ENCODE results near the gene SPHKAP.
"Not testable (repeated sequence)": the region's sequence is repeated elsewhere in the genome, so short reads cannot be mapped to it uniquely, and the experiment has no call there.

SPHKAP gene

GRCh38 chr2:228103379-228103778 is 78.1 kb downstream of the SPHKAP start:
- DNase-seq (ENCODE audit: low read depth) = no peak

DNA sequence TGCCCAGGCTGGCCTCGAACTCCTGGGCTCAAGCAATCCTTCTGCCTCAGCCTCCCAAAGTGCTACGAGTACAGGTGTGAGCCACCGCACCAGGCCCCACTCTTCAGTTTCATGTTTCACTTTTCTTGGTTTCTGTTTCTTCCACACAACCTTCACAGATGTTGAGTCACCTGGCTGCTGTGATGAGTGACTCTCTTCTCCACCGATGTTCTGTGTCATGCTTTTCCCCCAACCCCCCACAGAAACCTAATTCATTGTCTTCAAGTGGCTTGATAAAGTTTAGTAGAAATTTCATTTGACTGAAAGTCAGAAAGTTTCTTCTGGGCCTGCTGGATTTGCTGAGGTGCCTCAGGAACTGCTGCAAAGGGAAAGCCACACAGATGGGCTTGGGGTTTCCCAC is 78.5 kb downstream of the SPHKAP start:
- DNase-seq (ENCODE audit: low read depth) = no peak

GRCh38 chr2:228094377-228094921 is 87.0 kb downstream of the SPHKAP start:
- DNase-seq (ENCODE audit: low read depth) = no peak

DNA sequence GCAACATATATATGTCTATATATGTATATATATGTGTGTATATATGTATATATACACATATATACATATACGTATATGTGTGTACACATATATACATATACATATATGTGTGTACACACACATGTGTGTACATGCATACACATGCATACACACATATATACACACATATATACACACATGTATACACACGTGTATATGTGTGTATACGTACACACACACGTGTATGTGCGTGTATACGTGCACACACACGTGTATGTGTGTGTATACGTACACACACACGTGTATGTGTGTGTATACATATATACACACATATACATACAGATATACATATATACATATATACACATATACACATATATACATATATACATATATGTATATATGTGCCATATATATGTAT is 89.4 kb downstream of the SPHKAP start:
- DNase-seq (ENCODE audit: low read depth) = no peak

DNA sequence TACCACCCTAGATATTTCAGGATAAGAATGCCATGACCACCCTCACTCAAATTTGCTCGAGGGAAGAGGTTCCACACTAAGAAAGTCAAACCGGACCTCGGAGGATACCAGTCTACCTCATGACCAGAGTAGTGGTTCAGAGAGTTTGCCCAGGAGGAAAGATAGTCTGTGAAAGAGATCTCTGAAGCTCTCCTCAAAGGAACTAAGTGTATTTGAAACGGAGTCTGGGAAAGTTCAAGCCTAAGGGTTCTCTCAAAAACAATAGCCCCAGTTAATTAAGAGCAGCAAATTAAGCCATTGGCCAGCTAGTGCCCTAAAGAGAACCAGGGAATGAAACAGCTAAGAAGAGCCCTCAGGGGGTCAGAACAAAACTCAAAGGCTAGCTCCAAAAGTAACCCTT is 94.9 kb downstream of the SPHKAP start:
- no peak for DNase-seq (ENCODE audit: low read depth)

DNA sequence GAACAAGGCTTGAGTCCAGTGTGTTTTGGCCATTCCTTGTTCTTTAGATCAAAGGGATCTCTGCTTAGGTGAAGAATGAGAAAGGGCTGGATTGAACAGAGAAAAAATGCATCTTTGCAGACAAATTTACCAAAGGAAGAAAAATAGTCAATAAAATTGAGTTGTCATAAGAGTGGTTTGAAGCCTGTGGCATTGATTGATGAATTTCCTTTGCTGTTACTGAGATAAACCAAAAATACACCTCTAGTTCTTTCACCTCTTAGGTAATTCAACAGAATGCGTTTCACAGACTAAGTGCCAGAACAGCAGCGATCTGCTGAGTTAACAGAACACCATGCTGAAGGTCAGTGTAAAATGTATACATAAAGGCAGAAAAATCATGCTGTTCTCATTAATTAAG is 96.8 kb downstream of the SPHKAP start:
- DNase-seq (ENCODE audit: low read depth) = no peak

GRCh38 chr2:228083131-228083530 is 98.4 kb downstream of the SPHKAP start:
- DNase-seq (ENCODE audit: low read depth) = no peak

GRCh38 chr2:228082571-228082970 is 98.9 kb downstream of the SPHKAP start:
- DNase-seq (ENCODE audit: low read depth) = no peak

- no peak for DNase-seq (ENCODE audit: low read depth)
Measured at GRCh38 chr2:228079194-228079593, 102.3 kb downstream of the SPHKAP start.

- DNase-seq (ENCODE audit: low read depth) = not testable (repeated sequence)
Measured at GRCh38 chr2:228076695-228077094, 104.8 kb downstream of the SPHKAP start.

DNA sequence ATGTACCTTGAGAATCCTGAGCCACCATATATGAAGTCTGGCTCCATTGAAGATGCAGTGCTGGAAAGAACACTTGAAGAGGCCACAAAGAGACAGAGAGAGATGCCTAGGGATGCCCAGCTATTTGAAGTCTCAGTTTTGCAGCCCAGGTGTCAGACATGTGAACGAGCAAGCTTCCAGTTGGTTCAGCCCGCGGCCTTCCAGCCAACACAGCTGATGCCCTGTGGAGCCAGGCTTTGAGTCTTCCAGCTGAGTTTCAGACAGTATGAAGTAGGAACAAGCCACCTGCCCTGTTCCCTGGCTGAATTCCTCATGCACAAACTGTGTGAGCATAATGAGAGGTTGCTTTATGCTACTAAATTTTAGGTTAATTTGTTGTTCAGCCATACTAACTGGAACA is 108.8 kb downstream of the SPHKAP start:
- DNase-seq (ENCODE audit: low read depth) = no peak

- DNase-seq (ENCODE audit: low read depth) = no peak
Measured at GRCh38 chr2:228067309-228067708, 114.2 kb downstream of the SPHKAP start.

- no peak for DNase-seq (ENCODE audit: low read depth)
Measured at GRCh38 chr2:228066126-228066798, 115.2 kb downstream of the SPHKAP start.

DNA sequence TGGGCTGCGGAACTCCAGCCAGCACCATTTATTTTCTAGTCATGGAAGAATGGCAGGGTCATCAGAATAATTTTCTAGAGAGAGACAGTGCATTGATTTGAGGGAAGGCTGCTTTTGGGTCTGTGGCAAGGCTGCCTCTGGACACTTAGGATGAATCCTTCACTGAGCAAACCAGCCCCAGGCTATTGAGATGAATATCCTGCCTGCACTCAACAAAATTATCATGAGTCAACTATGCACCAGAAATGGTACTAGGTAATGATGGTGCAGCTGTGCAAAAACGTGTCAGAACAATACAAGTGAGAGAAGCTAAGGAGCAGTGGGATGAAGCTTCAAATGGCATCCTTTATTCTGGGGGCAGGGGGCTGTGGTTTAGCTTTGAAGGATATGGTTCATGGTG is 115.8 kb downstream of the SPHKAP start:
- DNase-seq (ENCODE audit: low read depth) = no peak

- DNase-seq (ENCODE audit: low read depth) = no peak
Measured at GRCh38 chr2:228064796-228065315, 116.6 kb downstream of the SPHKAP start.

DNA sequence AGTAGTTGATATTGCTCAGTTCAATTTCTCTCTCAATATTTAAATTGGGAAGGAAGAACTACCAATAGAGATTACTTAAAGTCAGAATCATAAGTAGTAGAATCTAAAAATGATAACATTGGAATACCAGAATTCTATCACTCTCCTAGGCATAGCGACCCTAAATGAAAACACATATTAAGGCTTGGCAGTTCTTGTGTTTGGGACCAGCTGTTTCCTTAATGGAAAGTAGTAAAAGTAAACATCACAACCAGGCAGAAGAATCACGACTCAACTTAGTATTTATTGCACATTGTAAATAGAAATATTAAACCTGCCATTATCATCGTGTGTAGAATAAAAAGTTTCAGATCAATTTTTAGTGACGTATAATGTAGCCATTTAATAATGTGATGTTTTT is 117.5 kb downstream of the SPHKAP start:
- DNase-seq (ENCODE audit: low read depth) = no peak

DNA sequence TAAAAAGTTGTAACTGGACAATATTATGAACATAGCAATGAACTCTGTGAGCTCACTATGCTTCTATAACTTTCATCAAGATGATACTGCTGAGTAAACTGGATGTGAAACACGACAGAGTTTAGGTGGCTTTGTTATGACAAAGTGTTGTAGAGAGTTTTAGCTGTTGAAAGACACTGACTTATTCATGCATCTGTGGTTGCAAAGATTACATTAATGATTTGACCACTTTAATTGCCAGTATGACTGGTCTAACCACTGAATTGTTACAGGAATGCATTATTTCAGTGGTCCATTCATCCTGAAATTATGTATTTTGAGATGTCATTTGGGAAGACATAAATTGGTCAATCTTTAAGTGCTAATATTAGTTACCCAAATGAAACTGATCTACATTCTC is 117.9 kb downstream of the SPHKAP start:
- DNase-seq (ENCODE audit: low read depth) = no peak

DNA sequence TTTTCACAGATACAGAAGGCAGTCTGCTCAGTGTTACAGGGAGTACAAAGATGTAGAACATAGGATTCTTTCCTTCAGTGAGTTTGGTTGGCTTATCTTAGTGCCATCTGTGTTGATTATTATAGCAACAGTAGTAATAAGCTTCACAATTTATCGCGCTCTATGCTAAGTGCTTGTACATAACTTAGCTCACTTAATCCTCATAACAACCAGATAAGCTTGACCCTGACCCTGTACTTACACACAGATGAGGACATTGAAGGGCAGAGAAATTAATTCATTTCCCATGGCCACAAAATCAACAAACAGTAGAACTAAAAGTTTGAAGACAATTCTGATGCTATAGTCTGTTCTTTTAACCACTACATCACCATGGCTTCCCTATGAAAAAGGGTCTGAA is 121.8 kb downstream of the SPHKAP start:
- DNase-seq (ENCODE audit: low read depth) = no peak

DNA sequence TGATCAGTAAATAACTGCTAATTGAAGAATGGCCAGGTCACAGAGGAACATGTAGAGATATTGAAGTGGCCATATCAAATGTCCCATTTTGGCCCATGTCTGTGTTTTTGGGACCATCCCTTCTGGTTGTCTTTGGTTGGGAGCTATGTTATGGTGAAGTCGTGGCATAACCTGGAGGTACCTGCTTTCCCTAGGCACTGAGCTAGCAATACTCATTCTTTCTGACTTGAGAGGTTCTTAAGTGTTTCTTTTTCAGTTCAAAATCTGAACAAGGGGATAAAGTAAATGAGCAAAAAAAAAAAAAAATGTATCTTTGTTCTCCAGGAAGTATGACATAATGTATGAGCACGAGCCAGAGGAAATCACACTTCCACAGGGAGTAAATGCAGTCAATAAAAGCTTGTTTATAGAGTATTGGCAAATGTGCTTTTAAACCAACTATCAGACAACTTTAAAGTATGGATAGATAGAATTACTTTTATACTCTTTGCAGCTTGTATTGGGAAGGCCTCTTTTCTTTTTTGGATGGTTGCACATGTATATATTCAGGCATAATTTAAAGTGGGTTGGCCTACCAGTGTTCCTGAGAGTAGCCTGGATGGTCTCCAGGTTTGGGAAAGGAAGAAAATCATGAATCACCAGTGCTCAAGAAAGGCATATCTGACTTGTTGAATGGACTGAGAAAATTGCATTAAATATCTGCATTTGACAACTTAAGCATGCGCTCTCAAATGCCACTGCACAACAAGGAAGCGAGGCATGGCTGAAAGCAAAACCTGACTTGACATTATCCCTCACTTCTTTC is 125.0 kb downstream of the SPHKAP start:
- DNase-seq (ENCODE audit: low read depth) = no peak

GRCh38 chr2:228048838-228049490 is 132.5 kb downstream of the SPHKAP start:
- peak; percentile 39 for DNase-seq (ENCODE audit: low read depth)

DNA sequence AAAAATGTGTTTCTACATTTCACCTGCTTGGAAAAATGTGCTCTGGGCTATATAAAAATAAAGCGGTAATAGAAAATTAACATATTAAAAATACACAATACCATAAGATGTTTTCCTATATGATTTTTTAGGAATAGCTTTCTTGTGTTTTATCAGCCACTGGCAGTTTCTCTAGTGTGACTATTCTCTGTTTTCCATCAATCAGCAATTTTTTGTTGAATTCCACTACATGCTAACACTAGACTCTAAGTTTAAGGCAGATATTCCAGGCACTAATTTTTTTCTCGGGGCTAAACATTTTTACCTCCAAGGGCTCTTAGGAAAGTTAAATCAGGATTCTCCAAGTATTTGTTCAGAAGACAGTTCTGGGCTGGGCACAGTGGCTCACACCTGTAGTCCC is 140.5 kb downstream of the SPHKAP start:
- no peak for DNase-seq (ENCODE audit: low read depth)

- peak; percentile 8 for DNase-seq (ENCODE audit: low read depth)
Measured at GRCh38 chr2:228039752-228040534, 141.5 kb downstream of the SPHKAP start.

All from fibroblast of gingiva (primary cell).